AG20443 (cell line): ENCODE measurements around the gene PPT2.

Experiments used
- DNase-seq: peaks from one replicate; pipeline ENCODE4 v3.0.0; 2012; ENCODE audit warnings: low spot score, mixed read lengths

Gene PPT2

DNA sequence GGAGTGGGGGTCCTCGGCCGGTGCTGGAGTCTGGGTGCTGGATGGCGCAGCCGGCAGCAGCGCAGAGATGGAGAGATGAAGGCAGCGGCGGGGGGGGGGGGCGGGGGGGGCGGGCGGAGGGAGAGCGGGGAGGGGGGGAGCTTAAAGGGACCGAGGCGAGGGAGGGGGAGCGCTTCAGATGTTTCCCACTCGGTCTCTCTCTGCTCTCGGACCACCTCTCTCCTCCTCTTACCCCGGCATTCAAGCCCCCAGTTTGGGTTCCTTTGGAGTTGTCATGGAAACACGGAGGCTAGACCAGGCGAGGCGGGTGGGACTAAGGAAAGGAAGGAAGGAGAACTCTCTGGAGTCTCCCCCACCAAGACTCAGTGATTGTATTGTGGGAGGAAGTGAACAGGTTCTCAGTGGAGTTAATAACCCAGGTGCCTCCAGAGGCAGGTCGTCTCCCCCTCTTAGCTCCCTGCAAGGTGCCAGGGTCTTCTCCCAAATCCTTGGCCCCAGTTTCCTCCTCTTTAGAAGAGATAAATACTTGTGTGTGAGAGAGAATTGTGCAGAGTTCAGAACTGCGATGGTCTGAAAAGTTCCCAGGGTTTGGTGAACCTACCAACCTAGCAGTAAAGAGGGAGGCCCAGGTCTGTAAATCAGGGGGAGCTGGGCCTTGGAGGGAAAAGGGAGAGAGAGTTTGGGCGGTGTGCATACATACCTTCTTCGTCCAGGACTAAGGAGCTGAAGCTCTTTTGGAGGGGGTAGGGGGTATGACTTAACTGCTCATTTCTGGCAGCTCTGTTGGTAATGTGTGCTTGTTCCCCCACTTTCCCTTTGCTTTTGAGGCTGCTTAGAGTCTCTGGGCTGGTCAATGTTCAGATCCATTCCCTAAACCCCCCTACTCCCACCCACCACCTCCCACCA, 1.8 kb upstream of the PPT2 start, which contains the start of gene PRRT1:
PRRT1 (minus strand) TSS at position 77 of the 906 bp plus-strand sequence. CDS start 112 bp downstream, outside the sequence.
- peak; percentile 68 for DNase-seq

DNA sequence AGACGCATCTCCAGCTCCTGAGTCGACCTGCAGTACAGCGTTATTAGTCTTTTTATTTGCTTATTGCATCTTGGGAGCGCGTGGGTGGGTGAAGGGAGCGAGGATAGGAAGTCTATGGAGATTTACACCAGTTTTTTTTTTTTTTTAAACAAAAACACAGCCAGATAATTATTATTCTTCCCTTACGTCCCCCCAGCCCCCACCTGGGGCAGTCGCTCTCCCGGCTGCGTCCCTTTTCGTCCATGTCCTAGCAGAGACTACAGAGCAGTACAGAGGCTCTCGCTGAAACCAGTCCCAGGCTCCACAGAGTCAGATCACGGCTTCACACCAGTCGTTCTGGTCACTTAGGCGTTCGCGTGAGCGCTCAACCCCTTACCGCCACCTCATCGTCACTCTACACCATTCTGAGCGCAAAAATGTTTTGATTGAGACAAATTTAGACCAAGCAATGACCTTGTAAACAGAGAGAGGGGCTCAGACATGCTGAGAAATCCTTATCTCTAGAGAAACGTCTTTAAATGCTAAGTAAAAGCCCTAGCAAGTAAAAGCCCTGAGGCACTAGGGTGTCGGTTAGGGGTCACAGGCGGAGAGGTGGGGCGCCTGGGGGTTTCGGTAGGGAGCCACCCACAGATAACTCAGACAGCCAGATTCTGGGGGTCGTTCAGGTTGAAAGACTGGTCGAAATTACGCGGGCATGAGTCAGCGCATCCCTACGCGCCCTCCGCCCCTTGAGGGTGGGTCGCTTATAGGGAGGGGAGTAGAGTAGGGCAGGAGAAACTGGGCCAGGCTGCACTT, 975 bp upstream of the PPT2 start:
- peak; percentile 54 for DNase-seq

DNA sequence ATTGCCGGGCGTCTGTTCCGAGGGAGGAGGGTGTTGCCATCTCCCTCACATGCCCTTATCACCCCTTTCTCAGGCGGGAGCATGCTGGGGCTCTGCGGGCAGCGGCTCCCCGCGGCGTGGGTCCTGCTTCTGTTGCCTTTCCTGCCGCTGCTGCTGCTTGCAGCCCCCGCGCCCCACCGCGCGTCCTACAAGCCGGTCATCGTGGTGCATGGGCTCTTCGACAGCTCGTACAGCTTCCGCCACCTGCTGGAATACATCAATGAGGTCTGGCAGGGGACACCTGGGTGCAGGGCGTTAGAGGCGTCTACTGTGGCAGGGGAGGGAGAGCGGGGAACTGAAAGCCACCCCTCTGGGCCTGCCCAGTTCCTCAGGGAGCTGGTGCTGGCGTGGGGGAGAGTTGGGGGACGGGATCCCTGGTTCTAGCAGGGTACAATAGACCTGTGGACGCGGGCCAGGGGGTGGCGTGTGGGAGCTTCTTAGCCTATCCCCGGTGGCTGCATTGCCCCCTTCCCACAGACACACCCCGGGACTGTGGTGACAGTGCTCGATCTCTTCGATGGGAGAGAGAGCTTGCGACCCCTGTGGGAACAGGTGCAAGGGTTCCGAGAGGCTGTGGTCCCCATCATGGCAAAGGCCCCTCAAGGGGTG, 697 bp downstream of the PPT2 start:
- peak; percentile 68 for DNase-seq

DNA sequence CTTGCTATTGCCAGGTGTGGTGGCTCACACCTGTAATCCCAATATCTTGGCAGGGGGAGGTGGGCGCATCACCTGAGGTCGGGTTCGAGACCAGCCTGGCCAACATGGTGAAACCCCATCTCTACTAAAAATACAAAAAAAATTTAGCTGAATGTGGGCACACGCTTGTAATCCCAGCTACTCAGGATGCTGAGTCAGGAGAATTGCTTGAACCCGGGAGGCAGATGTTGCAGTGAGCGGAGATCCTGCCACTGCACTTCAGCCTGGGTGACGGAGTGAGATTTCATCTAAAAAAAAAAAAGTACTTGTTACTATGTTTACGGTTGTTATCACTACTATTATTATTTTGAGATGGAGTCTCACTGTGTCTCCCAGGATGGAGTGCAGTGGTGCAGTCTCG, 3.0 kb downstream of the PPT2 start:
- DNase-seq, result no peak

DNA sequence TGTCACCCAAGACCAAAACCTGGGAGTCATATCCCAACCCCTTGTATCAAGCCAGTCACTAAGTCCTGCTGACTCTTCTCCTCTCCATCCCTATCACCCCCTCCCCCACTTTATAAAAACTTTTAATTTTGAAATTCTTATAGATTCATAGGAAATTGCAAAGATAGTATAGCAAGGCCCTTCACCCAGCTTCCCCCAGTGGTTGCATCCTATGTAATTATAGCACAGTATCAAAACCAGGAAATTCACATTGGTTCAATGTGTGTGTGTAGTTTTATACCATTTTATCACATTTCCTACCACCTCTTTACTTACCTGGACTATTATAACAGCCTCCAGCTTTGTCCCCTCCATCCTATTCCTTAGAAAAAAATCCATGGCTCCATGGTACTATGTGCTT, 4.1 kb downstream of the PPT2 start:
- DNase-seq, result no peak

DNA sequence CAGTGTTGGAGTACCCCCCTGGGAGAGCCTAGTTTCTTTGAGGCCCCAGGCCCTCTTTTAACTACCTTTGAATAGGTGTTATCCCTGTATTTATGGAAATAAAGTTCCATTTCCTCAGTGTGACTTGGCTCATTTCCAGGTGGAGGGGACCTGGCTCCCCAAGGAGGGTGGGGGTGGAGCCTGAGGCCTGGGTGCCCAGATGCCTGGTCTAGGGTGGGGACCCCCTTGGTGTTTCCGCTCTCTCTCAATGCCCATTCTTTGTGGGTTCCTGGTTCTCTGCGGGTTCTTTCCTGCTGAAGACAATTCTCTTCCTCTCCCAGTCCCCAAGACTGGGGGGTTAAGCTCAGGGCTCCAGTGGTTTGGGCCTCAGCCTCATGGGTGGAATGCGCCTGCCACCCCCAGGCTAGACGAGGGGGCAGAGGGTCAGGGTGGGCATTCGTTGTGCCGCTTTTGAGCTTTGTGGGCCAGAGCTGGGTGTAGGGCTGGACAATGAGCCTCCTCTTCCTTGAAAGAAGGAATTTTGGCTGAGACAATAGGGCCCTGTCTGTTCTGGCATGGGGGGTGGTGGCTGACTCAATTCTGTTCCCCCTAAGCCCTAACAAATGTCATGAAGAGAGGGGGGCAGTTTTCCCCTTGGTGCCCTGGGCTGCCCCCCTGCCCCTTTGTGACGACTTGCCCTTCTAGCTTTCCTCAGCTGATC, 9.8 kb downstream of the PPT2 start:
- DNase-seq, result no peak

DNA sequence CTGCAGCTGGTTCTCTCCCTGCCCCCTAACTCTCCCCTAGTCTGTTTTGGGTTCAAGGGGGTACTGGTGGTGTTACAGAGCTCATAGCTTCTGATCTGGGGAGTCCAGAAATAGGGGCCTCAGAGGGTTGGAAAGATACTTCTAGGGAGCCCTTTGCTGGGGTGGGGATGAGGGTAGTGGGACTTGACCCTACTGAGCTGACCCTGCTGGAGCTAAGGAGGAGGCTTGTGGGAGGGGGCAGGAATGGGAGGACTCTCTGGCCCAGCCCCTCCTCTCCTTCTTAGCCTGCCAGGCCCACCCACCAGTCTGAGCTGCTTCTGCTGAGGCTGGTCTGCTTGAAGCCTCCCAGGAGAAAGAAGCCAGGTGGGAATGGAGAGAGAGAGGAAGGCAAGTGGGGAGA, 10.4 kb downstream of the PPT2 start, which contains the start of gene EGFL8:
EGFL8 (plus strand) TSS at position 301 of the 400 bp plus-strand sequence. CDS start 1,571 bp downstream, outside the sequence.
- no peak for DNase-seq

DNA sequence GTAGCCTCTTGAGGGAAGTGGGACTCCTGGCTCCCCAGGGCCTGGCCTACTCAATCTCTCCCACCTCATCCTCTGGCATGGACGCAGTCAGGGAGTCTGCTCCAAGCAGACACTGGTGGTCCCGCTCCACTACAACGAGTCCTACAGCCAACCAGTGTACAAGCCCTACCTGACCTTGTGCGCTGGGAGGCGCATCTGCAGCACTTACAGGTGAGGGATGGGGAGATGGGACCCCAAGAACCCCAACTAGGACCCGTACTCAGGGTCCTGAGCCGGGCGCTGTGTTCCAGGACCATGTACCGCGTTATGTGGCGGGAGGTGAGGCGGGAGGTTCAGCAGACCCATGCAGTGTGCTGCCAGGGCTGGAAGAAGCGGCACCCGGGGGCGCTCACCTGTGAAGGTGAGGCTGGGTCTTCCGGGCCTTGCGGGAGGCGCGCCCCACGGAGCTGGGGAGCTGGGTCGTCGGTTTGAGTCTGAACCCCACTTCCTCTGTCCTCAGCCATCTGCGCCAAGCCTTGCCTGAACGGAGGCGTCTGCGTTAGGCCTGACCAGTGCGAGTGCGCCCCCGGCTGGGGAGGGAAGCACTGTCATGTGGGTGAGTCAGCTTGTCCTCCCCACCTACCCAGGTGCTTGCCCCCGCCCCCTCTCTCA, 12.6 kb downstream of the PPT2 start:
- DNase-seq, result no peak

DNA sequence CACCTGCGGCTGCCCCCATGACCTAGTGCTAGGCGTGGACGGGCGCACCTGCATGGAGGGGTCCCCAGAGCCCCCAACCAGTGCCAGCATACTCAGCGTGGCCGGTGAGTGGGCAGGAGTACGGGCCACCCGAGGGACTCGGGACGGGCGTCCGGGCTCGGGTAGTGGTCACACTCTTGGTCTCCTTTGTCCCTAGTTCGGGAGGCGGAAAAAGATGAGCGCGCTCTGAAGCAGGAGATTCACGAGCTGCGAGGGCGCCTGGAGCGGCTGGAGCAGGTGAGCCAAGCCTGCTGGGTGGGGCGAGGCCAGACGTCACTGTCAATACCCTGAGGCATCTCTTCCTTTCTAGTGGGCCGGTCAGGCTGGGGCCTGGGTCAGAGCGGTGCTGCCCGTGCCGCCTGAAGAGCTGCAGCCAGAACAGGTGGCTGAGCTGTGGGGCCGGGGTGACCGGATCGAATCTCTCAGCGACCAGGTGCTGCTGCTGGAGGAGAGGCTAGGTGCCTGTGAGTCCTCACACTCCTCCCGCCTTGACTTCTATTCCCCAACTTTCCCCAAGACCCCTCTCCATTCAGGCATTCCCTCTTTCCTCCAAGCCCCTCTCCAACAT, 13.3 kb downstream of the PPT2 start:
- no peak for DNase-seq

DNA sequence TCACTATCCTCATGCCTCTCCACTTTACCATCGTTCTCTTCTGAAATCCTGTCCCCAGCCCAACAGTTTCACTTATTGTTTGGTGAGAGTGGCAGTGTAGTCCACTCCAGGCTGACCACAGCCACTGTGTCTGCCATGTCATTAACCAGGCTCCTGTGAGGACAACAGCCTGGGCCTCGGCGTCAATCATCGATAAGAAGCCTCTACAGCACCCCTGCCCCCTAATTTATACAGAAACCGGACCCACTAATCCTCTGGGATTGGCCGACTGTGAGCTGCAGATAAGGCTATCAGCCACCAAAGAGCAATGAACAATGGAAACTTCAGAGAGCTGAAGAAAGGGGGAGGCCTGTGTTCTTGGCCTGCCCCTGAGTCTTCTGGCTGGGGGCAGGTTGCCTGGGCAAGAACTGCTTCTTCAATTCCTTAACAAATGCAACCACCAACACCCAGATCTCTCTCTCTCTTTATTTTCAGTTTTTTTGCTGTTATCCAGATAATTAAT, 13.9 kb downstream of the PPT2 start:
- DNase-seq, result no peak

DNA sequence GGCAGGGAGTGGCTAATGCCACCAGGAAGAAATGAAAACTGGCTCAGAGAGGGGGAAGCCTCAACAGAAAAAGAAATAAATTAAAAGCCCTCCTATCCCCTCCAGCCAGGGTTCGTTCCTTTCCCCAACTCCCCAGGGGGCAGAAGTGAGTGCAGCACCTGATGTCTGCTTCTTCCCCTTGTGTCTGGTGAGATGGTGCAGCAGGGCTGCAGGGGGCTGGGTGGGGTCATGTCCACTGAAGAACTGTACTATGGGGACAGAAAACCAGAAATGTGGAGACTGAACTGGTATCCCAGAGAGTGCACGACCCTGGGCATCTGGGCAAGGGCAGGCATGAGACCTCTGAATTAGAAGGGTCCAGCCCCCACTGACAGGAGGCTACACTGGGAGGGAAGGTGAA, 14.4 kb downstream of the PPT2 start:
- no peak for DNase-seq

DNA sequence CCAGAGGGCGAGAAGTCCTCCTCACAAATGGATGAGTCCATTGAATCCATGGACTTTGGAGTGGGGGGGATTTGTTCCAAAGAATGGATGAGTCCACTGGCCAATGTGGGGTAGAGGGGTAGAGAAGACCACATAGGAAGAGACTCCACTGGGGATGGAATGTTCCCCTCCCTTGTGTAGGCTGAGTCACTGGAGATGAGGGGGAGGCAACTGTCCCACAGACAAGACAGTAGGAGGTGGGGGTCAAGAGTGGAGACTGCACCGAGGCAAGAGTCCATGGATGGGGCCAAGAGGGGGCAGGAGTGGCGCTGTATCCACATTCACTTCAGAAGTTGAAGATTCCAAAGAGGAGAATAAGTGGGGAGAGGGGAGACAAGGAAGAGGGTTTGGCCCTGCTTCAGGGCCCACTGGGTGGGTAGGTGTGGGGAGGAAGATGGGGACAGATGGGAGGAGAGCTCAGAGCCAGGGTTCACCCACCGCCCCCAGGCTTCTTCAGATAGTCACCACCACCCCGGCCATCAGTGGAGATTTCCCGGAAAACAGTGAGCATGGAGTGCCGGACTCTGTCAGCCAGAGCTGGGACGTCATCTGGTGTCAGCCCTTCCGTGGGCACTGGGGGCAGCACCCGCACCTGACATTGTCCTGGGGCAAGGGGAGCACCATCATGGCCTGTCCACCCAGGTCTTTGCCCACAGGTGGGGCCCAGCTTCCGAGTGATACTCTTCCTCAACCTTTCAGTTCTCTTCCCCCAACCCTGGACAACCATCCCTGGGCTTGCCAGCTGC, 15.1 kb downstream of the PPT2 start:
- peak; percentile 33 for DNase-seq

DNA sequence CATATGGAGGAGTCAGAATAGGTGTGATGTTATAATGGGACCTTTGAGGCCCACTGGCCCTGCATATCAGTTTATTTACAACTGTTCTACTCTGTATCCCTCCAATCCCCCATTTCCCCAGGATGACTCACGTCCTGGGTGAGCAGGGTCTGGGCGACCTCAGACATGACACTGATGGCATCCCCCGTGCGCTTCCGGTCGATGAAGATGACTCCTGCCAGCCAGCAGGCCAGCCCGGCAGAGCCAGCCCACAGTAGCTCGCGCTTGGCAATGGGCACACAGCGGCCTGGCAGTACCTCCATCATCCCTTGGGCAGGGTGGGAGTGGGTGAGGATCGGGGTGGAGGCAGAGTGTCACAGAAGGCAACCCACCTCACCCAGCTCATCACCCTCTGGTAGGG, 16.4 kb downstream of the PPT2 start:
- DNase-seq, result no peak

DNA sequence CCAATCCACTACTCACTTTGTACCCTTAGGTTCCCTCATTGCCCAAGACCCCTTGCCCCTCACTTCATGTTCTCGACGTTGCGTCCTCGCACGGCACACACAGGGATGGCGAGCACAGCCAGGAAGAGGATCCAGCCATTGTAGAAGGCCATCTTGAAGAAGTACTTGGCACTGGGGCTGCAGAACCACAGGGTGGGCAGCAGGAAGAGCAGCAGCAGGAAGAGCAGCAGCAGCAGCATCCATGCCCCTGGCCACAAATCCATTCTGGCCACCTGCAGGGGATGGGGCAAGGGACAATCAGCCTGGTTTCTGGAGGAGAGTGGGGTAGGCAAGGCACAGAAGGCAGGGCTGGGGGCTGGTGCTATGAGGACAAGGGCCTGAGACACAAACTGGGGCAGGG, 17.3 kb downstream of the PPT2 start:
- no peak for DNase-seq

DNA sequence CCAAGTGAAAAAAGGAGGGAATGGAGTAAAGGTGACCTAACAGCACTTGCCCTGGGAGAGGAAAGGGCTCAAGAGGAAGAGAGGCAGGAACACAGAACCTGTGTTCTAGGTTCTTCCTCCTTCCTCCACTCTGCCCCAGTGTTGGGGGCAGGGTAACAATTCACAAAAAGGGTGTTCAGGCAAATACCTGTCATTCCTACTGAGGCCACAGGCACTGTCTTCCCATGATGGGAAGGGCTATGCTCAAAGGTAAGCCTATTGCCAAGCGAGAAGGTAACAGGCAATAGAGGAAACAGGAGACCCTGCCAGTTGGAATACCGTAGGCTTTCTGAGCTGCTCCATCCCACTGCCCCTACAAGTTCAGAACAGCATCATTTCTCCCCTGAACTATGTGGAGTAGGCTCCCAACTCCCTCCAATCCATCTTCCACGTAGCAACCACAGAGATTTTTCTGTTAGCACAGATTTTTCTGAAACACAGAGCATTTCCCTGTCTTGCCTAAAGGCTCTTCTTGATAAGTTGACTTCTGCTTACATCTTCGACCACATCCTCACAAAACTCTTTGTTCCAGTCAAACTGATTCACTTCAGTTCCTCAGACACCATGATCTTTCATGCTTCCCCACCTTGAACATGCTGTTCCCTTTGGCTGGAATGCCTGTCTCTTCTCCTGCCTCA, 19.2 kb downstream of the PPT2 start:
- DNase-seq, result no peak

DNA sequence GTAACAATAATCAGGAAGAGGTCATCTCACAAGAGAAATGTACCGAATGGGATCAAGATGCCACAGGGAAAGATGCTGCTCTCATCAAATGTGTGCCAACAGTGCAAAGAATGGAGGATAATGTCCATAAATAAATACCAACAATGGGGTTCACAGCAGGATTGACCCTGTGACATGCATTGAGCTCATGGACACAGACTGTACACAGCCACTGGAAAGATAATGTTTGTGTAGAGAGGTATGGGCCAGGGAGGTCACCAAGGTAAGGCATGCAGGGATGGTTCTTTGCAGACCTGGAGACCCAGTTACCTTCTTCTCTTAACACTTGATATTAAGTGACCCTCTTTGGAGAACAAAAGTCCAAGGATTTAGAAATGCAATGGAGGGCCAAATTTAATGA, 20.5 kb downstream of the PPT2 start:
- no peak for DNase-seq

DNA sequence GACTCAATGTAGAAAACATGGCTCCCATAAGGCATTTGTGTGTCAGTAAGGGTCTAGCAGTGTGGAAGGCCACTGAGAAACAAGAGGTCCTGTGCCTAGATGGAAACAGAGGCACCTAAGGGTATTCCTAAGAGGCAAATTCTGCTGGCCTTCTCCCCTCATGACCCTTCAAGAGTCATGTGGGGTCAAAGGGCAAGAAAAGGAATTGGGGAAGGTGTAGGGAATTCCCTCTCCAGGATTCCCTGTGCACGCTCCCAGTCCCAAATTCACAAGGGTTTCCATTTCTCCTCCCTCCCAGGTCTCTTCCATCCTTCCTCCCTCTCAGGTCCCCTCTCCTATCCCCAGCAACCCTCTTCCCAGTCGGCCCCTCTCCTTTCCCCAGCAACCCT, 21.4 kb downstream of the PPT2 start:
- DNase-seq, result no peak

DNA sequence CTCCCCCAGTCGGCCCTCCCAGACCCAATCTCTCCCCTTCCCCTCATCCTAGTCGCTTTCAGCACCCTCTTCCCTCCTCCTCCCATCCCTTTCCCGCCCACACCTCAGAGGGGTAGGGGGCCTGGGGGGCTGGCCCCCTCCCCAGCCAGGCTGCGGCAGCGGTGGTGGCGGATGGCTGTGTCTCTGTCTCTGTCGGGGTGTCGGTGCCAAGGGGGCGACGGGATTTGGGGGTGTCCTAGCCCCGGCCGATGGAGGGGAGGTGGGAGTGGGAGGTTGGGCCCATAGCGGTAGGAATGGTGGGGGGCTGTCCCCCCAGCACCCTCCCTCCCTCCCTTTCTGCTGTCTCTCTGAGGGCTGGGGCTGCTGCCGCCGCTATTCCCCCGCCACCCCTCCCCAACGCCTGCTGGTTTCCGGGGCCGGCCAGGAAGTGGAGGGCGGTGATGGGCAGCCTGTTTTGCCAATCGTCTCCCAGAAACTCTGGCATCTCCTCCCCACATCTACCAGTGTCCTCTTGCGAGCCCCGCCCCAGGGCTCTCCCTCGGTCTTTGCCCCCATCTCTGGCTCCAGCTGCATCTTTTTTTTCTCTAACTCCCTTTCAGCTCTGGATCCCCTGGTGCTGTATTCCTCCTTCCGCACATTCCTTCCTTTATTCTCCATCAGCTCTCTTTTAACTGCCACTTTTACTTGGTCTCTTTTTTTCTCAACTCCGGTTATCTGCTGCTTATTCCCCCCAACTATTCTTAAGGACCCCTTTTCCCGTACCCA, 22.0 kb downstream of the PPT2 start, which contains the start of gene AGPAT1:
AGPAT1 (minus strand) TSS at position 374 of the 765 bp plus-strand sequence. CDS start 4,588 bp downstream, outside the sequence.
- peak; percentile 97 for DNase-seq
